ENCODE results near the gene CLP1.
"Not testable (repeated sequence)": the region's sequence is repeated elsewhere in the genome, so short reads cannot be mapped to it uniquely, and the experiment has no call there.

Gene CLP1

DNA sequence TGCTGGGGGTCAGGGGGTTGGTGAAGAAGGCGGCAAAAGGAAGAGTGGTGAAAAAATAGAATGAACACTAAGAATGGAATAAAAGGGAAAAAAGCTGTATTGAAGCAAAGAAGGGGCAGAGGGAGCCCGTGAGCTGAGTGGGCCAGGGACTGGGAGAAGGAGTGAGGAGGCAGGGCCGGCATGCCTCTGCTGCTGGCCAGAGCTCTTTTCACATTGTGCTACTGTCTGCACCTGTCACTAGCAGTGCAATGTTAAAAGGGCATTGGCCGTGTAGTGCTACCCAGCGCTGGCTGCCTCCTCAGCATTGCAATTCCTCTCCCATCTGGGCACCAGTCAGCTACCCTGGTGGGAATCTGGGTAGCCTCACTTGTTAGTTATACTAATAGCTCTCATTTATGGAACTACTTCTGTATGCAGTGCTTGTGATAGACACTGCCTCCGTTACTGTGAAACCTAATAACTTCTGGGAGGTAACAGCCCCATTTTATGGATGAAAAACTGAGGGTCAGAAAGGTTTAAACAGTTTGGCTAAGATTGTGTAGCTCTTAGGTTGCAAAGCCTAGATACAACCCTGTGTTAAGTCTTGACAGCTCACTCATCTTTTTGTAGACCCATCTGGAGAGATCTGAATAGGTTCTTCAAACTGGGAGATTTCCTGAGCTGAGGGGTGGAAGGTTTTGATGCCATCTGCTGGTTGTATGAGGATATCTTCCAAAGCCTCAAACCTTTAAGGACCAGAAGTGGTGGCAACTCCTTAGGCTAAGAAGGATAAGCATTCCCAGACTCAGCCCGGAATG is 16.4 kb upstream of the CLP1 start:
- peak in 1 of 2 donors; percentile 24 for ATAC-seq

DNA sequence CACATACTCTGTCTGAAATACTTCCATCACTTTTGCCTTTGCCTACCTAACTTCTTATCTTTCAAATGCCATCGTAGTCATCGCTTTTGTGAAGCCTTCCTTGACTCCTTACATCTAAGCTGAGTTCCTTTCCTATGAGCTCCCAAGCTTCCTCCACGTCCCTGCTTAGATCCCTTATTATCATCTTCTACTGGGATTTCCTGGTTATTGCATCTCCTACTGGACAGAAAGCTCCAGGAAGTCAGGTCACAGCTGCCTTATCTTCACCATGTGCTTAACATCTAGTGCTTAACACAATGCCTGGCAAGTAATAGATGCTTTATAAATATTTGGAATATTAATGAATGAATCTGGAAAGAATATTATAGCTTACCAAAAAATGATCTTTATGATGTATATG is 13.8 kb upstream of the CLP1 start:
- no peak for ATAC-seq

DNA sequence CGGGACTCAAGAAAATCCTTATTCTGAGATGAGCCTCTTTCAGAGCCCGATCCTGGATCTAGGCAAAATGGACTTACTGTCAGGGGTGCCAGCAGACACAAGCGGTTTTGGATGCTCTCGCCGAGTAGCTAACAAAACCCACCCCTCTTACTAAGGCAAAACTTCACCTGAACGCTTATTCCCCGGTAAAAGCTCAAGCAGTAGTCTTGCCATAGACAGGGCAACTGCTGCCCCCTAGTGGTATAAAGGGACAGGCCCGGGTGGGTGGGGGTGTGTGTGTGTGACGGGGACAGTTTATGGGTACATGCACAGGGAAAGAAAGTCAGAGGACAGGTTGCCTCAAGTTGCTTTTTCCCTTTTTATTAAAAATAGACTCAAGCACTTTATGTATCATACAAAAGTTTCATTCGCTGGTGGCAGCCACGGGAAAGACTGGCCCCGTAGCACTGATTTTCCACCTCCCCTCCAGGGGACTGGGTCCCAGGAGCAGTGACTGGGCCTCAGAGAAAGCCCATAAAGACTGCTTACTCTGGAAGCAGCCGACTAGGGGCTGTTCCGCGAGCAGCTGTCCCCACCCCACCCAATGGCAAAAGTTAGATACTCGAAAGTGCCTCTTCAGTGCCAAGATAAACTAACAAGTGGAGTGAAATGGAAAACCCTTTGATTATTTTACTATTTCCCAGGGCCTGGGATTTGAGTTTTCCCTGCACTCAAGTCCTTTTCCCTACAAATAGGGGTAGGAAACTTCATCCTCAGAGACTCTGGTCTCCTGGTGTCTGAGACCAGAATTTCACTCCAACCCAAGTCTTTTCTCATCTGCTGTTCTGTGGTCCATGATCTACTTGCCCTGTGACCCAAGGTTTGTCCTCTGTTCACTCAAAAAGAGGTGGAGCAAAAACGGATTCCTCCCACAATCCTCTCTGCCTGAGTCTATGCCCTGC is 12.5 kb upstream of the CLP1 start:
- ATAC-seq, result peak; percentile 85 to 87

DNA sequence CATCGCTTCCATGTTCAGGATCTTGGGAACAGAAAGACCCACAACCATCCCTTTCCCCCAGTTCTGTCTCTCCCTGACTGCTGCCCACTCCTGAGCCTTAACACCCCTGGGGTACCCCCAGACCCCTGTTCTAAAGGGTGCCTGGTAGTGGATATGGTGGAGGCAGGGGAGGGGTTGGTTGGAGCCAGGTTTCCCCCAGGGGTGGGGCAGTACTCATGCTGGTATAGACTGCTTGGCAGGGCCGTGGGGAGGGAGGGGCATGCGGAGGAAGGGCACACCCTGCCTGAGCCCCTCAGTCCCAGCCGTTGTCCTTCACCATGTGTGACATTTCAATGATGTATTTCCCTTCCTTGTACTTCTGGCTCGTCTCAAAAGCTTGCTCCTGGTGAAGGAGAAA is 11.9 kb upstream of the CLP1 start:
- ATAC-seq, result no peak

DNA sequence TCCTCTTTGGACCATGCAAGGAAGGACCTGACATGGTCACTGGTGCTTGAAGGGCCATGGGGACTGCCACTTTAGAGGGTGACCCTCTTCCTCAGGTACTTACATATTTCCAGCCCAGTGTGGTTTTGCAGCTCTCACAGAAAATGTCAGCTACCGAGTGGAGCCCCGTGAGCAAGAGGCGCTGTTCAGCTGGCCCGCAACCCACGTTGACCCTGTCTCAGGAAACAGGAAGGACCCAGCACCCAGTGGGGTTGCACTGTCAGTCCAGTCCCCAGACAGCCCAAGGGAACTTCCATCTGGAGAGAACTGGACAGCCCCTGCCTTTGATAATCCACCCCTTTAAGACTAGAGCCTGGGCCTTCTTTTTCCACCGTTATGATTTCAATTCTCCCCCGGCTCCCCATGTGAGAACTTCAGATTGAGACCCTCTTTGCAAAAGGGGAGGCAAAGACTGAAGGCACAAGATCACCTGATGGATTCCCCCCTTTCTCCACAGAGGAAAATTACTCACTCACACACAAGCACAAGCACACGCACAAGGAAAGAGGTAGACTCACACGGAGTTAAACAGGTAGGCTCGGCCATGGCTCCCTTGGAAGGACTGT is 11.3 kb upstream of the CLP1 start:
- no peak for ATAC-seq

DNA sequence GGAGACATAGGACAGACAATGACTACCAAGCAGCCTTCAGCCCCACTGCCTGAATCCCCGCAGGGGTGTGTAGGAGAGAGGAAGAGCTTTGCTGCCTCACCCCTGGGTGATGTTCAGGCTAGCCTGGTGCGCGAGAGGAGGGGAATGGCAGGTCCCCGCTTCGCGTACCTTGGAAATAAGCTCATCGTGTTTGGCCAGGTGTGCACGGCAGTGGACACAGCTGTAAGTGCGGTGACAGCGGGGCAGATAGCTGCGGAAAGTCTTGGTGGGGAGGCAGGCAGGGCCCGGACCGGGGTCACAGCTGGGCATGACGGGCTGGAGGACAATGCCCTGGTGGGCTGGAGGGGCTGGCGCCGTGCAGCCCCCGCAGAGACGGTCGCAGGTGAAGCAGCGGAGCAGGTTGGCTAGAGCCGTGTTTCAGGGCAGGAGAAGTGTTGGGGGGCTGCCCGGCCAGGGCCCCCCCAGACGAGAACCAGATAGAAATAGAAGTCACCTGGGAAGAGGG is 10.7 kb upstream of the CLP1 start:
- no peak for ATAC-seq

DNA sequence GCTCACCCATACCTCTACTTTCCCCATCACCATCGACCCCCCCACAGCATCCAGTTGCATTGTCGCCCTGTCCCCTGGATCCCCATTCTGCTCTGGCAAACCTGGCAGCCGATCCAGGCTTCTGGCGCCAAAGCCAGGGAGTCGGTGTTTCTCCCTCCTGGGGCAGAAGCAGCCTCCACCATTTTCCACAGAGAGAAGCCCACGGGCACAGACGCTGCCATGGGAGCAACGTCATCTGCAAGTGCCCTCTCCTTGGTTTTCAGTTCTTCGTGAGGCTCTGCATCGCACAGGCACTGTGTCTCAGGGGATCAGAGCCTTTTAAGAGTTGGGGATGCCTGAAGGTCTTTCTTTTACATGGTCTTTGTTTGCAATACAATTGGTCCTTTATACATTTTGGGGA is 10.2 kb upstream of the CLP1 start:
- no peak for ATAC-seq

DNA sequence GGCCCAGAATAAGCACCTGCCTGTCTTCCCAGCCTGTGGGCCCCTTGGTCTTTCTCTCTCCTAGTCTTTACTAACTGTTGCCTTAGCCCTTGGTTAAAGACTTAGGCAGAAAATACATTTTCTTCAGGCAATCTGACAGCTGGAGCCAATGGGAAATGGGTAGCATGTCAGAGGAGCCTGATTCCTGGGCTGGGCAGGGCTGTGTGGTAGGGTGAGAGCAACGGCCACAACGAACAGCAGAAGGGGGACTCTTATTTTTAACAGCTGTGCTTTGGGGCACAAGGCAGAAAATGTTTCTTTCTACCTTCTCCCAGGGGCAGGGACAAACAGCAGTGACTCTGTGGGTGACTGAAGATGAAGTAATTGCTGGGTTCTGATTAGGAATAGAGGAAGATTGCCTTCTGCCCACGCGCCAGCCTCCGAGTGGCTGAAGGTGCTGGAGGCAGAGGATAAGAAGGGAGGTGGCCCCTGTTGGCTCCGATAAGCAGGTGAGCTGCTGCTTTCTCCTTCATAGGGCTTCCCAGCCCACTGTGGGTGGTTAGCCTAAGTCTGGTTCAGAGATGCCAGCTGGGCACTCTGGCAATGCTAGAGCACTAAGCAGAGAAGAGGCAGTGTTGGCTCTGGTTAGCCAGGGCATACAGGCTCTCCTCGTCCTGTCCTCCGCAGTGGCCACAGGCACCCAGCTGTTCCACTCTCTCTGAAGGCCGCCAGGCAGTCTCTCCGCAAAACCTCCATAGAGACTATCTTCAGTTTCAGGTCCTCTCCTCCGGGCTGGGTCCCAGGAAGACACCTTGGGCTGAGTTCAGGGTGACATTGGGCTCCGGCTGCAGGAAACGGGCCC is 9.4 kb upstream of the CLP1 start:
- ATAC-seq, result no peak

DNA sequence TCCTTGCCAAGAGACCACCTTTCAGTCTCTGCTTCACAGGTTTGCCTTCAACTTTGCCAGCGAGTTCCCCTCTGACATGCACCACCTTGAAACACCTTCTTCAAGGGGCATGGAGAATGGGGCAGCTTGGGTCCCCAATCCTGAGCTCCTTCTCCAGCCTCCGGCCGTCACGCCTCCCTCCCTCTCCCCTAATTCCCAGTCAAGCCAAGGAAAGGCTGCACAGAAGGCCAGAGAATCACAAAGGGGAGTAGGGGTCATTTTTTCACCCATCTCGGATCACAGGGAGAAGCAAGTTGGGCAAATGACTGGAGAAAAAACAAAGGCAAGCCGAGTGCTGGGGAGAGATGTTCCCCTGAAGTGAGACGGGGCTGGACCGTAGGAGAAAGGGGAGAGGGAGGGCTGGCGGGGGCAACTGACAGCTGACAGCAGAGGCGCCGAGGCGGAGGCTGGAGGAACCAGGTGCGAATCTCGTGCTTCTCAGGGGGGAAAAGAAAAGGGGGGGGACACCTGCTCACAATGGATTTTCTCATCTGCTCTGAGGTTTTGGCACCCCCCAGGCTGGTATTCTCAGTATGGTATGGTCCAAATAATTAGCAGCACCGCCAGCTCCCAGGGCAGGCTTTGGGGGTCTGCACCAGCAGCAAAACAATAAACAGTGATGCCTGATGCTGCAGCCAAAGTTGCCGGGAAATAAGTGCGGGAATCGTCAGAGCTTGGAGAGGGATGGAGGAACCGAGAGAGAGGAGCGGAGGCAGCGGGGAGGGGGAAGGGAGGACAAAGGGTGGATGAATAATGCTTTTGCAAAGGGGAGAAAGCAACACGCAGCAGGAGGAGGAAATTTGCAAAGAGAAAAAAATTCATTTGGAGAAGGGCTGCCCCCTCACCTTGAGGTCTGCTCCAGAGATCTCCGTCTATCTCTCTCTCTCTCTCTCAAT is 8.5 kb upstream of the CLP1 start:
- ATAC-seq, result no peak

DNA sequence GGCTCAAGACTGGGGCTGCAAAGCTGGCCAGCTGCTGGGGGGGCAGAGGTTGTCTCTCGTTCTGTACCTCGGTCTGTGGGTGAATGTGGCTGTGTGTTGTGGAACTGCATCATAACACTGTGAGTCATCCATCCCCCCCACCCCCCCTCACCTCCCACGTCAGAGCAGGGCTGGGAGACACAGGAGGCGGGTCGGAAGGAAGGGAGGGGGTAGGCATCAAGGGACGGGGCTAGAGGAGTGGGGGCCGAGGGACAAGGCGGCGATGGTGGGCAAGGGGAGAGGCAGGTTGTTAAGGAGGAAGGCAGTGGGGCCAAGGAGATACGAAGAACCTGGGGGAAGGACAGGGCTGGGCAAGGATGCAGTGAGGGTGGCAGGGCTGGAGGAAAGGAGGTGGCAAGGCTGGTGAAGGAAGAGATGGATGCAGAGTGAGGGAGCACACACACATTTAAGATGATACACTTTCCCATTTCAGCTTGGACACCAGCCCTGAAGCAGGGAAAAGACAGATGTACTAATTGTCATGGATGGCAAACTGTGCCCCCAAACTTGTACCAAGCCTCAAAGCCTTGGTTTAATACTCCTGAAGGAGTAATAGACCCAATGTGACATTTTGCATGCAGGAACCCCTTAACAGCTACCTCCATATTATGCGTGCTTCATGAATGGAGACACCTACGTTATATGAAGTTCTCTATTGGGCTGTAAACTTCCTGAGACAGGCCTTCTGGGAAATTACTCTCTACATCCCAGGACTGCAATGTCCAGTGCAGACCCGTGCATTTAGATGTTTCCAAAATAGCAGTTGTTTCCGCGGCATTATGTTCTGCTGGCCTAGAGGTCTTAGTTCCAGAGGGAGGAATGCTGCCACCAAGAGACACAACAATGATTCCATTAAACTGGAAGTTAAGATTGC is 7.5 kb upstream of the CLP1 start, which contains the start of gene YPEL4:
Gene YPEL4, minus strand, starts transcription at position 87 of the 913 bp plus-strand sequence. CDS start 2,805 bp downstream, outside the sequence.
- peak; percentile 70 to 79 for ATAC-seq

DNA sequence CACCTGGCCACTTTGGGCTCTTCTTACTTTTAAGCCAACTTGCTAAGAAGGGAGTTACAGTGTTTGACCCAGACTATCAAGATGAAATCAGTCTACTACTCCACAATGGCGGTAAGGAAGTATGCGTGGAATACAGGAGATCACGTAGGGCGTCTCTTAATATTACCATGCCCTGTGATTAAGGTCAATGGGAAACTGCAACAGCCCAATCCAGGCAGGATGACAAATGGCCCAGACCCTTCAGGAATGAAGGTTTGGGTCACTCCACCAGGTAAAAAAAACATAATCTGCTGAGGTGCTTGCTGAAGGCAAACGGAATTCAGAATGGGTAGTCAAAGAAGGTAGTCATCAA is 6.8 kb upstream of the CLP1 start:
- ATAC-seq, result no peak

DNA sequence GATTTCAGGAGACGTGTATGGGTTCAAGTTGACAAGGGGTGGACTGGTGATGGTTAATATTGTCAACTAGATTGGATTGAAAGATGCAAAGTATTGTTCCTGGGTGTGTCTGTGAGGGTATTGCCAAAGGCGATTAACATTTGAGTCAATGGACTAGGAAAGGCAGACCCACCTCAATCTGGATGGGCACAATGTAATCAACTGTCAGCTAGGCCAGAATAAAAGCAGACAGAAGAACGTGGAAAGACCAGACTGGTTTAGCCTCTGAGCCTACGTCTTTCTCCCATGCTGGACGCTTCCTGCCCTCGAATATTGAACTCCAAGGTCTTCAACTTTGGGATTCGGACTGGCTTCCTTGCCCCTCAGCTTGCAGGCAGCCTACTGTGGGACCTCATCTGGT is 6.2 kb upstream of the CLP1 start:
- no peak for ATAC-seq

DNA sequence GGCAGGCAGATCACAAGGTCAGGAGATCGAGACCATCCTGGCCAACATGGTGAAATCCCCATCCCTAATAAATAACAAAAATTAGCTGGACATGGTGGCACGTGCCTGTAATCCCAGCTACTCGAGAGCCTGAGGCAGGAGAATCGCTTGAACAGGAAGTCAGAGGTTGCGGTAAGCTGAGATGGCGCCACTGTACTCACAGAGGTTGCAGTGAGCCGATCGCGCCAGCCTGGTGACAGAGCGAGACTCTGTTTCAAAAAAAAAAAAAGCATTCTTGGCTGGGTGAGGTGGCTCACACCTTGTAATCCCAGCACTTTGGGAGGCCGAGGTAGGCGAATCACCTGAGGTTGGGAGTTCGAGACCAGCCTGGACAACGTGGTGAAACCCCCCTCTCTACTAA is 5.3 kb upstream of the CLP1 start:
- not testable (repeated sequence) for ATAC-seq

DNA sequence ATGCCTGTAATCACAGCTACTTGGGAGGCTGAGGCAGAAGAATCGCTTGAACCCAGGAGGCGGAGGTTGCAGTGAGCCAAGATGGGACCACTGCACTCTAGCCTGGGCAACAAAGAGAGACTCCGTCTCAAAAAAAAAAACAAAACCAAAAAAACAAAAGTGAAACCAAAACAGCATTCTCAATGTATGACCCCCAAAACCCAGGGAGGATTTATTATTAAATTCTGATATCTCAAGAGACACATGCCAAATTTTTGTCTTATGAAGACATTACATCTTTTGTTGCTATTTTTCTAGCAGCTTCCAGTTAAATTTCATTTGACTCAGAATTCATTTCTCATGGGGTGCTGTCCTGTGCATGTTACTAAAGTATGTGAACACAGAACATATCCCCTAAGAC is 4.9 kb upstream of the CLP1 start:
- no peak for ATAC-seq

DNA sequence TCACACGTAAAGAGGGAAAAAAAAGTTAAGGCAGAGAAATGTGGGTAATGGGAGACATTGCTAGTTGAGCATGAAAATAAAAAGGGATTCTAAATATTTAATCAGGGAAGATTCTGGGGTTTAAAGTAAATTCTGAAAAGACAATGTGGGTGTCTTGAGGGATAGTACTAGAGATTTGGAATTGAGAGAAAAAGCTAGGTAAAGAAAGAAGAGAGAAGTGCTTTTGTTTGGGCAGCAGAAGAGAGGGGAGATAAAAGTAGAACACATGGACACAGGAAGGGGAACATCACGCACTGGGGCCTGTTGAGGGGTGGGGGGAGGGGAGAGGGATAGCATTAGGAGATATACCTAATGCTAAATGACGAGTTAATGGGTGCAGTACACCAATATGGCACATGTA is 4.4 kb upstream of the CLP1 start:
- no peak for ATAC-seq

DNA sequence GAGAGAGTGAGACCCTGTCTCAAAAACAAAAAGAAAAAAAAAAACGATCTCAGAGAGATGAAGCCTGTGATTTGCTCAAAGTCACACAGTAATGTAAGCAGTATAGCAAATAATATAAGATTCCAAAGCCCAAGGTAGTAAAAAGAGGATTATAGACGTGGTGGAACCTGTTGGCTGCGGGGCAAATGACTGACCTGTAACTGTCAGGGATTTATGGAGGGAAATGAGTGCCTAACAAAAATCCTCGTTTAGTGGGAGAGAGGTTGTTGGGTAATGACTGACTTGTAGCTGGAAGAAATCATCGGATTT is 723 bp upstream of the CLP1 start:
- no peak for ATAC-seq

DNA sequence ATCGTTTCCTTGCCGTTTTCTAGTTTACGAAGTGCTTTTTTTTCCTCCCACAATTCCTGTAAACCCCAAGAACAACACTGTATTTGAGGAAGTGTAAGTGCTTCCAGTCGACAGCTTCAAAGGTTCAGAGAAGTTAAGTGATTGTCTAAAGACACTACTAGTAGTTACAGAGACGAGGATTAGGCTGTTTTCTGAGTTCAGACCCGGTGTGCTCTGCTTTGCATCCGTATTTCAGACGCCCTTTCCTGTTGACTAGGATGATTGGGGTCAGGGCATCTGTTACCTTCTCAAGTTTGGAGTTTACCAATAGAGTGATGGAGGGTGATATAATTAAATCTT is 430 bp downstream of the CLP1 start:
- ATAC-seq, result no peak

DNA sequence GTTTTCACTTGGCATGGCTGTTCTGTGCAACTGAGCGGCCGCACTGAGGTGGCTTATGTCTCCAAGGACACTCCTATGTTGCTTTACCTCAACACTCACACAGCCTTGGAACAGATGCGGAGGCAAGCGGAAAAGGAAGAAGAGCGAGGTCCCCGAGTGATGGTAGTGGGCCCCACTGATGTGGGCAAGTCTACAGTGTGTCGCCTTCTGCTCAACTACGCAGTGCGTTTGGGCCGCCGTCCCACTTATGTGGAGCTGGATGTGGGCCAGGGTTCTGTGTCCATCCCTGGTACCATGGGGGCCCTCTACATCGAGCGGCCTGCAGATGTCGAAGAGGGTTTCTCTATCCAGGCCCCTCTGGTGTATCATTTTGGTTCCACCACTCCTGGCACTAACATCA is 2.1 kb downstream of the CLP1 start:
- no peak for ATAC-seq

DNA sequence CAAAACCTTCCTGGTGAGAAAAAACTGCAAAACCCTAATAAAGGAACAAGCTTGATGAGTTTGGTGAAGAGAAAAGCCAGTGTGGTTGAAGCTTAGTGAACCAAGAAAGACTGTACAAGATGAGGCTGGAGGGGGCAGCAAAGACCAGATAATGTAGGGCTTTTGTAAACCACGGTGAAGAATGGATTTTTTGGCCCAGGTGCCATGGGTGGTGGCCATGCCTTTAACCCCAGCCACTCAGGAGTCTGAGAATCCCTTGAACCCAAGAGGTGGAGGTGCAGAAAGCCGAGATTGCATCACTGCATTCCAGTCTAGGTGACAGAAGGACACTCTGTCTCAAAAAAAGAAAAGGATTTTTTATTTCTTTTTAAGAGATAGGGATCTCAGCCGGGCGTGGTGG is 5.3 kb downstream of the CLP1 start:
- no peak for ATAC-seq

DNA sequence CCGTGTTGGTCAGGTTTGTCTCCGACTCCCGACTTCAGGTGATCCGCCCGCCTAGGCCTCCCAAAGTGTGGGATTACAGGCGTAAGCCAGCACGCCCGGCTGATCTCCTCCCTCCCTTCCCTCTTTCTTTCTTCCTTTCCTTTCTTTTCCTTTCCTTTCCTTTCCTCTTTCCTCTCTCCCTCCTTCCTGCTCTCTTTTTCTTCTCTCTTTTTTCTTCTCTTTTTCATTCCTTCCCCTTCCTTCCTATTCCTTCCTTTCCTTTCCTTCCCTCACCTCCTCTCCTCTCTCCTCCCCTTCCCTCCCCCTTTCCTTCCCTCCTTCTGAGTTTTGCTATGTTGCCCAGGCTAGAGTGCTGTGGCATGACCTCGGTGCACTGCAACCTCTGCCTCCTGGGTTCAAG is 6.4 kb downstream of the CLP1 start:
- ATAC-seq, result no peak

All from activated CD4-positive, CD25-positive, alpha-beta regulatory T cell treated with anti-CD3 and anti-CD28 coated beads, Interleukin-2, amount 50 U/mL, for 24 hours (primary cell).